ENCODE results near the gene FNDC1.

Gene FNDC1

GRCh38 chr6:159155679-159156078 is 13.5 kb upstream of the FNDC1 start:
- TF ChIP-seq CTCF (IDR thresholded peaks at IDR 0.05; ENCODE audit: low read depth, low read length) = no peak
- H3K4me3 ChIP-seq (replicated peaks in 1 of 2; ENCODE audit: low read depth in 2 of 2, low read length in 2 of 2) = no peak overlapping the region
- DNase-seq (ENCODE audit: low read depth in 2 of 2) = no peak

GRCh38 chr6:159156089-159156488 is 13.1 kb upstream of the FNDC1 start:
- TF ChIP-seq CTCF (IDR thresholded peaks at IDR 0.05; ENCODE audit: low read depth, low read length) = no peak
- no peak for DNase-seq (ENCODE audit: low read depth in 2 of 2)
- H3K4me3 ChIP-seq (replicated peaks in 1 of 2; ENCODE audit: low read depth in 2 of 2, low read length in 2 of 2) = no peak overlapping the region

- no peak for DNase-seq (ENCODE audit: low read depth in 2 of 2)
- no peak overlapping the region for H3K4me3 ChIP-seq (replicated peaks in 1 of 2; ENCODE audit: low read depth in 2 of 2, low read length in 2 of 2)
- no peak for TF ChIP-seq CTCF (IDR thresholded peaks at IDR 0.05; ENCODE audit: low read depth, low read length)
Measured at GRCh38 chr6:159157431-159157830, 11.8 kb upstream of the FNDC1 start.

GRCh38 chr6:159161839-159162238 is 7.4 kb upstream of the FNDC1 start:
- TF ChIP-seq CTCF (IDR thresholded peaks at IDR 0.05; ENCODE audit: low read depth, low read length) = no peak
- no peak for DNase-seq (ENCODE audit: low read depth in 2 of 2)
- no peak overlapping the region for H3K4me3 ChIP-seq (replicated peaks in 1 of 2; ENCODE audit: low read depth in 2 of 2, low read length in 2 of 2)

- H3K4me3 ChIP-seq (replicated peaks in 1 of 2; ENCODE audit: low read depth in 2 of 2, low read length in 2 of 2) = no peak overlapping the region
- DNase-seq (ENCODE audit: low read depth in 2 of 2) = peak; percentile 59 to 85
- TF ChIP-seq CTCF (IDR thresholded peaks at IDR 0.05; ENCODE audit: low read depth, low read length) = no peak
Measured at GRCh38 chr6:159163901-159164370, 5.3 kb upstream of the FNDC1 start.

GRCh38 chr6:159168536-159169192 is 536 bp upstream of the FNDC1 start:
- TF ChIP-seq CTCF (IDR thresholded peaks at IDR 0.05; ENCODE audit: low read depth, low read length) = peak; percentile 22
- peak; percentile 31 to 53 for DNase-seq (ENCODE audit: low read depth in 2 of 2)
- H3K4me3 ChIP-seq (replicated peaks in 1 of 2; ENCODE audit: low read depth in 2 of 2, low read length in 2 of 2) = peak overlapping the region in 1 of 2 donors; percentile 38
